Heart left ventricle (tissue), 13 donors: ENCODE results near the gene IWS1.
"Not testable (repeated sequence)": the region's sequence is repeated elsewhere in the genome, so short reads cannot be mapped to it uniquely, and the experiment has no call there.

Experiments
- POLR2A ChIP-seq, 2 donors: fragments of 450-650 bp; IDR thresholded peaks; one replicate each; pipeline ENCODE4 v1.6.1; 2017; ENCODE audit warnings: antibody characterized with exemption in 2 of 2, mild to moderate bottlenecking in 2 of 2, moderate library complexity in 2 of 2
- TF ChIP-seq, protein P1 (sequence below), 12 donors: fragments of 200-600 bp; sonication (generic) in 4 of 12; IDR thresholded peaks; one replicate each; pipeline versions ENCODE4 v1.5.0 to v1.8.0; 2018 to 2022; ENCODE audit warnings: antibody characterized with exemption in 12 of 12, mild to moderate bottlenecking in 5 of 12
- donor health status: ischemic (EF 13 %, LVEDD 7.1; RV severe dilation, severe dysfunction).
- donor health status: DM: no; HTN: yes; CAD: no.
- donor health status: DM: no; HTN: no; CAD: no.
- donor health status: ischemic (EF 25% LVEDD 6.9; RV normal size, moderate dysfunction).
- donor health status: ischemic (EF 25% LVEDD 5.7; RV mildly dilated, moderate dysfunction).
- donor health status: ischemic (EF 35%, LVEDD 5.7; RV mildly dilated, moderate dysfunction).
- donor health status: nonischemic (EF 11% LVEDD 7.7; RV severe dilation, severe dysfunction).
- donor health status: DM: yes; HTN: yes; CAD: no.
- donor health status: PGD.
- donor health status: ischemic (EF 29% LVEDD 5.4; RV normal size, mild dysfunction).
- donor health status: nonischemic (EF 23%, LVEDD 6.1; RV moderate dilation, normal function).

DNA sequence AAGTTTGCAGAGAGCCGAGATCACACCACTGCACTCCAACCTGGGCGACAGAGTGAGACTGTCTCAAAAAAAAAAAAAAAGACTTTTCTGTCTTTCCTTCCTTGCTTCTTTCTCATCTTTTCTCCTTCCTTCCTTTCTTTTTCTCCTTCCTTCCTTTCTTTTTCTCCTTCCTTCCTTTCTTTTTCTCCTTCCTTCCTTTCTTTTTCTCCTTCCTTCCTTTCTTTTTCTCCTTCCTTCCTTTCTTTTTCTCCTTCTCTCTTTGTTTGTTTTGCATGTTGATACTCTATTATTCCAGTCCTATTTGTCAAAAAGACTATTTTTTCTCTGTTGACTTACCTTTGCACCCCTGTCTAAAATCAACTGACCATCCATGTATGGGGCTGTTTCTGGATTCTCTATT lies 46.1 kb upstream of the IWS1 start:
- TF ChIP-seq POLR2A (IDR thresholded peaks at IDR 0.05) = not testable (repeated sequence)
- TF ChIP-seq, protein P1, sequence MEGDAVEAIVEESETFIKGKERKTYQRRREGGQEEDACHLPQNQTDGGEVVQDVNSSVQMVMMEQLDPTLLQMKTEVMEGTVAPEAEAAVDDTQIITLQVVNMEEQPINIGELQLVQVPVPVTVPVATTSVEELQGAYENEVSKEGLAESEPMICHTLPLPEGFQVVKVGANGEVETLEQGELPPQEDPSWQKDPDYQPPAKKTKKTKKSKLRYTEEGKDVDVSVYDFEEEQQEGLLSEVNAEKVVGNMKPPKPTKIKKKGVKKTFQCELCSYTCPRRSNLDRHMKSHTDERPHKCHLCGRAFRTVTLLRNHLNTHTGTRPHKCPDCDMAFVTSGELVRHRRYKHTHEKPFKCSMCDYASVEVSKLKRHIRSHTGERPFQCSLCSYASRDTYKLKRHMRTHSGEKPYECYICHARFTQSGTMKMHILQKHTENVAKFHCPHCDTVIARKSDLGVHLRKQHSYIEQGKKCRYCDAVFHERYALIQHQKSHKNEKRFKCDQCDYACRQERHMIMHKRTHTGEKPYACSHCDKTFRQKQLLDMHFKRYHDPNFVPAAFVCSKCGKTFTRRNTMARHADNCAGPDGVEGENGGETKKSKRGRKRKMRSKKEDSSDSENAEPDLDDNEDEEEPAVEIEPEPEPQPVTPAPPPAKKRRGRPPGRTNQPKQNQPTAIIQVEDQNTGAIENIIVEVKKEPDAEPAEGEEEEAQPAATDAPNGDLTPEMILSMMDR (IDR thresholded peaks at IDR 0.05) = not testable (repeated sequence)
